H1 (cell line): ENCODE results near the gene NDC1. TPM values are rescaled to one million over a fixed set of nuclear protein-coding genes. Genes with fewer than 3 reads are reported as not detected.

Experiments used
- CTCF ChIA-PET: fragments of 300-600 bp; sonication (Branson Sonifier 250); formaldehyde crosslinking; loops from one replicate; lab custom pipeline; 2021; ENCODE audit not compliant: partially characterized antibody; lab: Charles Lee
- POLR2A ChIA-PET: fragments of 300-600 bp; sonication (Branson Sonifier 250); formaldehyde crosslinking; loops from one replicate; lab custom pipeline; 2021; ENCODE audit warnings: inconsistent platforms; ENCODE audit not compliant: partially characterized antibody; lab: Charles Lee
- DNase-seq, 2 experiments: peaks; one replicate each; pipeline versions ENCODE4 v3.0.0 to v3.0.0-alpha.2; 2010 to 2022; ENCODE audit warnings: low spot score in 2 of 2, low read depth in 1 of 2, mixed read lengths in 1 of 2
- FAIRE-seq: peaks from 2 replicates; lab custom pipeline; 2011; peaks lifted over from hg19 to GRCh38; lab: Jason Lieb, UNC
- H2AFZ ChIP-seq: 2 replicates; pipeline ENCODE4 v1.8.1; 2012; ENCODE audit warnings: low read length, inconsistent platforms
- H2AK5ac ChIP-seq: 2 replicates; pipeline ENCODE4 v1.6.1; 2013; ENCODE audit warnings: low read depth, low read length
- H2BK120ac ChIP-seq: replicated peaks from 2 replicates; pipeline ENCODE3; 2013; ENCODE audit warnings: low read depth, low read length, inconsistent platforms
- H2BK12ac ChIP-seq: 2 replicates; pipeline ENCODE4 v1.6.1; 2013; ENCODE audit warnings: low read depth, low read length
- H2BK15ac ChIP-seq: 2 replicates; pipeline ENCODE4 v1.6.1; 2013; ENCODE audit warnings: low read length
- H2BK20ac ChIP-seq: 2 replicates; pipeline ENCODE4 v1.6.1; 2013; ENCODE audit warnings: low read length
- H2BK5ac ChIP-seq: 2 replicates; pipeline ENCODE4 v1.6.1; 2013; ENCODE audit warnings: low read depth, low read length
- H3K14ac ChIP-seq: 2 replicates; pipeline ENCODE4 v1.6.1; 2013; ENCODE audit warnings: inconsistent platforms; ENCODE audit not compliant: insufficient read length
- H3K18ac ChIP-seq: 2 replicates; pipeline ENCODE4 v1.6.1; 2013; ENCODE audit warnings: low read length; ENCODE audit errors: extremely low read depth
- H3K23ac ChIP-seq: 2 replicates; pipeline ENCODE4 v1.6.1; 2013; ENCODE audit warnings: inconsistent platforms; ENCODE audit not compliant: insufficient read length
- H3K23me2 ChIP-seq: 2 replicates; pipeline ENCODE4 v1.6.1; 2013; ENCODE audit warnings: low read depth, low read length
- H3K27ac ChIP-seq: 2 replicates; pipeline ENCODE4 v1.6.1; 2011; ENCODE audit warnings: low read depth, low read length, inconsistent platforms
- H3K27me3 ChIP-seq, 4 experiments: replicated peaks in 1 of 4; 1 replicate in 1 of 4; 2 replicates in 3 of 4; pipeline versions ENCODE4 v1.6.1 to v1.8.1; 2011 to 2013; ENCODE audit warnings: low read length in 3 of 4, mild to moderate bottlenecking in 3 of 4, inconsistent platforms in 2 of 4, mixed read lengths in 2 of 4, moderate library complexity in 1 of 4; ENCODE audit not compliant: control insufficient read depth in 3 of 4, insufficient read depth in 3 of 4; ENCODE audit errors: extremely low read depth in 1 of 4
- H3K36me3 ChIP-seq, 4 experiments: 2 replicates each; pipeline versions ENCODE4 v1.6.1 to v1.8.1; 2011 to 2013; ENCODE audit warnings: mild to moderate bottlenecking in 4 of 4, low read length in 3 of 4, moderate library complexity in 2 of 4, control low read depth in 1 of 4, inconsistent platforms in 1 of 4; ENCODE audit not compliant: insufficient read depth in 4 of 4, control insufficient read depth in 2 of 4
- H3K4ac ChIP-seq: replicated peaks from 2 replicates; pipeline ENCODE3; 2013; ENCODE audit warnings: low read length, low read depth, mixed read lengths, inconsistent platforms; ENCODE audit not compliant: insufficient read length
- H3K4me1 ChIP-seq, 4 experiments: replicated peaks in 1 of 4; 1 replicate in 1 of 4; 2 replicates in 3 of 4; pipeline versions ENCODE4 v1.6.1 to v1.8.1; 2011 to 2013; ENCODE audit warnings: low read length in 3 of 4, inconsistent platforms in 2 of 4, mixed read lengths in 1 of 4; ENCODE audit not compliant: insufficient read depth in 4 of 4, control insufficient read depth in 3 of 4
- H3K4me2 ChIP-seq, 2 experiments: 2 replicates each; pipeline versions ENCODE4 v1.6.1 to v1.8.1; 2011 to 2013; ENCODE audit warnings: low read depth in 2 of 2, low read length in 2 of 2, control low read depth in 1 of 2, inconsistent platforms in 1 of 2, mild to moderate bottlenecking in 1 of 2; ENCODE audit not compliant: insufficient read depth in 1 of 2
- H3K4me3 ChIP-seq, 4 experiments: fragments of 200-600, 300-600 bp in 1 of 4; sonication (generic), shearing (Covaris generic), sonication (Bioruptor Twin) in 1 of 4; 2 replicates each; pipeline versions ENCODE4 v1.5.1 to v1.8.1; 2011 to 2016; ENCODE audit warnings: low read length in 4 of 4, low read depth in 3 of 4, control low read depth in 2 of 4, inconsistent platforms in 2 of 4, mild to moderate bottlenecking in 2 of 4, mixed read lengths in 1 of 4, moderate library complexity in 1 of 4; ENCODE audit not compliant: insufficient read depth in 2 of 4; ENCODE audit errors: extremely low read depth in 1 of 4
- H3K56ac ChIP-seq: replicated peaks from 2 replicates; pipeline ENCODE3; 2013; ENCODE audit warnings: low read depth, mild to moderate bottlenecking, mixed read lengths, low read length, inconsistent platforms; ENCODE audit not compliant: insufficient read length
- H3K79me1 ChIP-seq: 2 replicates; pipeline ENCODE4 v1.6.1; 2013; ENCODE audit warnings: low read depth, low read length, control low read depth
- H3K79me2 ChIP-seq, 2 experiments: 2 replicates each; pipeline versions ENCODE4 v1.6.1 to v1.8.1; 2012 to 2013; ENCODE audit warnings: low read length in 2 of 2, mild to moderate bottlenecking in 2 of 2, inconsistent platforms in 1 of 2; ENCODE audit not compliant: insufficient read depth in 2 of 2, control insufficient read depth in 1 of 2
- H3K9ac ChIP-seq, 4 experiments: replicated peaks in 1 of 4; 1 replicate in 1 of 4; 2 replicates in 3 of 4; pipeline versions ENCODE4 v1.6.1 to v1.8.1; 2011 to 2013; ENCODE audit warnings: low read depth in 3 of 4, low read length in 3 of 4, control low read depth in 2 of 4, mild to moderate bottlenecking in 2 of 4, moderate library complexity in 2 of 4, inconsistent platforms in 1 of 4; ENCODE audit errors: extremely low read depth in 1 of 4
- H3K9me3 ChIP-seq, 2 experiments: 2 replicates each; pipeline versions ENCODE4 v1.6.1 to v1.8.1; 2012 to 2013; ENCODE audit warnings: mild to moderate bottlenecking in 2 of 2, moderate library complexity in 2 of 2, control low read depth in 1 of 2, inconsistent platforms in 1 of 2, low read depth in 1 of 2, low read length in 1 of 2, mixed read lengths in 1 of 2; ENCODE audit not compliant: insufficient read depth in 2 of 2
- H4K20me1 ChIP-seq, 2 experiments: replicated peaks in 1 of 2; 2 replicates each; pipeline versions ENCODE3 to v1.8.1; 2011 to 2013; ENCODE audit warnings: inconsistent platforms in 2 of 2, low read length in 2 of 2, mild to moderate bottlenecking in 1 of 2; ENCODE audit not compliant: insufficient read depth in 2 of 2, control insufficient read depth in 1 of 2
- H4K5ac ChIP-seq: 2 replicates; pipeline ENCODE4 v1.6.1; 2013; ENCODE audit warnings: low read length, low read depth, mixed read lengths, inconsistent platforms; ENCODE audit not compliant: insufficient read length
- H4K8ac ChIP-seq: 2 replicates; pipeline ENCODE4 v1.8.0; 2013; ENCODE audit warnings: mild to moderate bottlenecking, moderate library complexity, low read length, inconsistent platforms; ENCODE audit not compliant: insufficient read depth; ENCODE audit errors: extremely low read depth
- H4K91ac ChIP-seq: replicated peaks from 2 replicates; pipeline ENCODE3; 2013; ENCODE audit warnings: low read length, mixed read lengths, inconsistent platforms; ENCODE audit not compliant: insufficient read length
- JUN ChIP-seq: IDR thresholded peaks from 2 replicates; pipeline ENCODE4 v1.6.1; 2011; ENCODE audit warnings: low read depth, mild to moderate bottlenecking, improper control_type of control experiment, low read length
- WGBS, 2 experiments: shearing (Covaris generic) in 1 of 2; methylation state at CpG; one replicate each; pipeline versions ENCODE4 v1.1.6 to v1.1.7; 2013 to 2015; ENCODE audit warnings: low lambda C conversion rate in 2 of 2, mixed read lengths in 2 of 2, inconsistent platforms in 1 of 2, low coverage in 1 of 2, missing lambda C conversion rate in 1 of 2; ENCODE audit not compliant: insufficient replicate concordance in 2 of 2, insufficient coverage in 1 of 2, insufficient read length in 1 of 2; ENCODE audit errors: extremely low coverage in 1 of 2, missing lambda C conversion rate in 1 of 2; 5-methylcytosine and 5-hydroxymethylcytosine counted together
- polyA plus RNA-seq, 7 experiments: library from polyadenylated mRNA; depleted of rRNA in 3 of 7; stranded (reverse) in 5 of 7; unstranded in 2 of 7; fragments of >200 nt in 5 of 7; fragments of 200-250 nt in 2 of 7; gene quantifications; 1 replicate in 5 of 7; 2 replicates in 1 of 7; 4 replicates in 1 of 7; pipeline versions ENCODE4 v1.2.1 to v1.2.3, GENCODE V29; 2011 to 2013; ENCODE audit warnings: missing spikeins in 2 of 7, mixed read lengths in 2 of 7
- total RNA-seq: library from RNA; stranded (reverse); fragmentation: NEBNext Ultra II Directional; extraction: Animal tissue kit (Norgen Biotek cat#: 25700); gene quantifications from 2 replicates; pipeline ENCODE4 v1.2.1, GENCODE V29; 2021

NDC1 gene
- total and polyA plus RNA-seq, 2 of the 8 experiments (the other 6 are each of a cell fraction or from before 2014, with no cell fraction given) = 62.9 to 66.1 TPM

DNA sequence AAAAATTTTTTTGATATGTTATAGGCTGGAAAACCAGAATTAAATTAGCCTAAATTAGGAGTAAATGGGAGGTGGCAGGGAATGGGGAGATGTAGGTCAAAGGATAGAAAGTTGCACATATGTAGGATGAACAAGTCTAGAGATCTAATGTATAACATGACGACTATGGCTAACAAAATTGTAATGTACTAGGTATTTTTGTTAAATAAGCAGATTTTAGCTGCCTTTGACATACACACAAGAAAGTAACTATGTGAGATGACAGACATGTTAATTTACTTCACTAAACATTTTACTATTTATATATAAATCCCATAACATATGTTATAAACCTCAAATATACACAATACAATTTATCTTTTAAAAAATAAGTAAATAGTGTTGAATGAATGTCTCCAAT is 68.9 kb downstream of the NDC1 start:
- no peak overlapping the region for H2BK15ac ChIP-seq
- DNase-seq = no peak
- no peak overlapping the region for H2AFZ ChIP-seq
- H3K4me1 ChIP-seq = no peaks in the 10 kb centered on the region; a peak in 1 of 7 replicates
- peaks cover 6 to 48% (median 20%) of the 10 kb centered on the region in 4 experiments; a peak in 7 of 8 replicates for H3K36me3 ChIP-seq
- H4K20me1 ChIP-seq = no peaks in the 10 kb centered on the region
- H3K18ac ChIP-seq = no peak overlapping the region
- FAIRE-seq = no peak
- no peak overlapping the region for H4K5ac ChIP-seq
- H3K14ac ChIP-seq = no peak overlapping the region
- no peak overlapping the region for H4K91ac ChIP-seq
- no peak overlapping the region for H3K4ac ChIP-seq
- POLR2A ChIA-PET = no interaction called here
- H3K4me2 ChIP-seq = no peak overlapping the region
- H2BK120ac ChIP-seq = no peak overlapping the region
- H2BK12ac ChIP-seq = no peak overlapping the region
- no peaks in the 10 kb centered on the region for H3K27me3 ChIP-seq
- no peak for TF ChIP-seq JUN
- no peaks in the 10 kb centered on the region for H3K79me2 ChIP-seq
- H3K27ac ChIP-seq = no peak overlapping the region
- H3K23ac ChIP-seq = no peak overlapping the region
- no peak overlapping the region for H3K4me3 ChIP-seq
- no peak overlapping the region for H2AK5ac ChIP-seq
- no peak overlapping the region for H4K8ac ChIP-seq
- no peak overlapping the region for H2BK5ac ChIP-seq
- H2BK20ac ChIP-seq = no peak overlapping the region
- no peaks in the 10 kb centered on the region for H3K23me2 ChIP-seq
- H3K9me3 ChIP-seq = no peaks in the 10 kb centered on the region
- H3K79me1 ChIP-seq = no peaks in the 10 kb centered on the region
- no peak overlapping the region for H3K9ac ChIP-seq
- H3K56ac ChIP-seq = no peak overlapping the region
- 85% methylated on average over 1 of the region's 1 CpG; no CpG with 5 or more reads in 1 of the 2 experiments for WGBS, 2 experiments
- CTCF ChIA-PET = interaction anchor here (0.6 to 1.5 kb wide), 2 partner anchors 16 to 89 kb away, joined by 4 to 5 read pairs; no protein-coding TSS in a partner anchor
